T-helper 2 cell (primary cell): ENCODE results near the gene SLC22A6.

Experiments
- DNase-seq, 5 experiments: peaks; one replicate each; pipeline versions ENCODE4 v3.0.0 to v3.0.0-alpha.2; 2012 to 2022
- total RNA-seq, 2 donors: gene quantifications; one replicate each; lab custom pipeline; 2026; lab: John Stamatoyannopoulos, UW

Gene SLC22A6, protein sequence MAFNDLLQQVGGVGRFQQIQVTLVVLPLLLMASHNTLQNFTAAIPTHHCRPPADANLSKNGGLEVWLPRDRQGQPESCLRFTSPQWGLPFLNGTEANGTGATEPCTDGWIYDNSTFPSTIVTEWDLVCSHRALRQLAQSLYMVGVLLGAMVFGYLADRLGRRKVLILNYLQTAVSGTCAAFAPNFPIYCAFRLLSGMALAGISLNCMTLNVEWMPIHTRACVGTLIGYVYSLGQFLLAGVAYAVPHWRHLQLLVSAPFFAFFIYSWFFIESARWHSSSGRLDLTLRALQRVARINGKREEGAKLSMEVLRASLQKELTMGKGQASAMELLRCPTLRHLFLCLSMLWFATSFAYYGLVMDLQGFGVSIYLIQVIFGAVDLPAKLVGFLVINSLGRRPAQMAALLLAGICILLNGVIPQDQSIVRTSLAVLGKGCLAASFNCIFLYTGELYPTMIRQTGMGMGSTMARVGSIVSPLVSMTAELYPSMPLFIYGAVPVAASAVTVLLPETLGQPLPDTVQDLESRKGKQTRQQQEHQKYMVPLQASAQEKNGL
- 0 reads per million in 2 donors for total RNA-seq

DNA sequence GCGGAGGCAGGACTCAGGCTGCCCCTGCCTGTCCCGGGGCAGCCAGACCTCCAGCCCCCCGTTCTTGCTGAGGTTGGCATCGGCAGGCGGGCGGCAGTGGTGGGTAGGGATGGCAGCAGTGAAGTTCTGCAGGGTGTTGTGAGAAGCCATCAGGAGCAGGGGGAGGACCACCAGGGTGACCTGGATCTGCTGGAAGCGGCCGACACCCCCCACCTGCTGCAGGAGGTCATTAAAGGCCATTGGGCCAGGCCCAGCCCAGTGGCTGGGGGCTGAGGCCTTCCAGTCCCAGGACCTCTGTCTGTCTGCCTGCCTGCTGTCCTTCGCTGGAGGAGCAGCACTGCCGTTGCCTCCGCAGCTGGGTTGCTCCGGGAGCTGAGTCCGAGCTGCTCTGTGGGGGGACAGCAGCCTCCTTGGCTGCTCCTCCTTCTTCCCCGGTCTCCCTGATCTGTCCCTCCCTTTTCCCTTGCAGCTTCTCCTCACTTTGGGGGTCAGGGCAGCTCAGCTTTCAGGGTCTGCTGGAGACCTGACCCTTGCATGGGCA lies at the start of gene SLC22A6:
Gene SLC22A6 (minus strand): TSS at position 517 of the 541 bp plus-strand sequence. CDS start 277 bp downstream, at position 240.
- DNase-seq, result no peak

DNA sequence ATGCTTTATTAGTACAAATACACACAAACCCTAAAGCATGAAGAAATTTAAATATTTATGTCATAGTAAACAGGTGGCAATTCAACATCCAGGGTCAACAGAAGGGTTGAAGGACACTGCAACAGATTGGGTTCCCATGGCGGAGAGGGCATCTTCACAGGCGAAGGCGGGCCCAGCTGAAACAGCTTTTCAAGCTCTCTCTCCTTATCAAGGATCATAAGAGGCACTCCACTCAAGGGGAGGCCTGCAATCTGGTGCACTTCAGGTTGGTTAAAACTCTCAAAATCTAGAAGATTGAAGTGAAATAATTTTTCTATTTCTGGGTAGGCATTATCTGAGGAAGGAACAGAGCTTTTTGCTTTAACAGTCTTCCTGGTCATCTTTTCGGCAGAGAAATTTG lies 47.7 kb upstream of the SLC22A6 start:
- DNase-seq, result no peak

DNA sequence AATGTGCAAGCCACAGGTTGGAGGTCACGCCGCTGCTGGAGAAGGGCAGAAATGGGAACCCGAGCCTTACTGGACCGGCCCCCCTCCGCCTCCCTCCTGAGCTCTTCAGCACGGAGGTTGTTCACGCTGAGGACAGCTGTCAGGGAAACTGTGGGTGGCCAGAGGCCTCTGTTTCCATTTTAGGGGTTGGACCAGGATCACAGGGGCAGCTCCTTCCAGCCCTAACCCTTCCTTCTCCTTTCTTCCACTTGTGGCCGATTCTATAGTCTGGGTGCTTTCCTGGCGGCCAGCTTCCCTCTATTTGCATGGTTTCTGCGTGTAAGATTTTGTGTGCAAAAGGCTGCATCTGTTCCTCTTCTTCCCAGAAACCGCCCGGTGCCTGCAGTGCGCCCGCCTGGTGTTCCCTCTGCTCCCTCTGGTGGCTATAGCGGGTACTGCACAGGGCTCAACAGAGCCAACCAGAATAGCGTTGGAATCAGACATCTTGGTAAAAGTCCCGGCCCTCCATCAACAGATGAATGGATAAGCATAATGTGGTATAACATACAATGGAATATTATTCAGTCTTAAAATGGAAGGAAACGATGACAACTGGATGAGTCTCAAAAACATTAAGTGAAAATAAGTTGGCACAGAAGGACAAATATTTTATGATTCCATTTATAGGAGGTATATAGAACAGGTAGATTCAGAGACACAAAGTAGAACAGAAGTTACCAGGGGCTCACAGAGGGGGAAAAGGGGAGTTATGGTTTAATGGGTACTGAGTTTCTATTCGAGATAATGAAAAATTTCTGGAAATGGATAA lies 39.3 kb upstream of the SLC22A6 start:
- peak; percentile 39 to 87 (median 69) for DNase-seq

DNA sequence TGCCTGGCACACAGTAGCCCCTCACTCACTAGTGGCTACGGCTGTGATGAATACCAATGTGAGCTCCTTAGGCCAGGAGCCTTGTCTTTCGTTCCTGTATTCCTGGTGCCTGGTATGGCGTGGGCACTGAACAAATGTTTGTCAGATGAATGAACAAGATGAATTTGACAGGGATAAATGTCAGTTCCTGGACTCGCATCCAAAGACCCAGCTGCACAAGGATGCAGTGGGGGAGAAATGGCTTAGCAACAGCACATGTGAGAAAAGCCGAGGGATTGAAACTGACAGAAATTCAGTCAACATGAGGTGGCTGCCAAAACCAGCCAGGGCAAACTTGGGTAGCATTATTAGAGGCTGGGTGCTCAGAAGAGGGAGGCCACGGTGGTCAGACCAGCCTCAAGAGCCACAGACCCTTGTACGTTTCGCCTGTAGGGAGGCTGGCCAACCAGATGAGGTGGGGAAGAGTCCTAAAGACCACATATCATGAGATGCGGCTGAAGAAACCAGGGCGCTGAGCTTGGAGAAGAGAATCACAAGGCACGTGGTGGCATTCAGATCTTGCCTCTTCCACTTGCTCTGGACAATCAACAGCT lies 38.6 kb upstream of the SLC22A6 start:
- DNase-seq, result no peak

DNA sequence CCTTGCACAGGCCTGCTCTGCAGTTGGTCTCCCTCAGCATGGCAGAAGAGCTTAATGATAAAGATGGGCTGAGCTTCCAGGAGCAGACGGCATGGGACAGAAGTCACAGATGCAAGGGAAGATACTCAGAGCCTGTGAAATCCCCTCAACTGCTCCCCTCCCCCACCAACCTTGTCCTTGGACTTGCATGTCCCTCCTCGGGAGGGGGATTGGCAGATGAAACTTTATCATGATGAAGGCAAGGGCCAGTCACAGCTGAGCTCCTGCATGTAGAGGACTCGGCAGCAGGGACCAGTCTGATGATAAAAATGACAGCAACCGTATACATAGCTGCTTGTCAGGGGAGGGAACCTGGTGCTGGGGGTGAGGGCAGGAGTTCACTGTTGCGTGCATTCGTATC lies 37.7 kb upstream of the SLC22A6 start:
- no peak for DNase-seq

DNA sequence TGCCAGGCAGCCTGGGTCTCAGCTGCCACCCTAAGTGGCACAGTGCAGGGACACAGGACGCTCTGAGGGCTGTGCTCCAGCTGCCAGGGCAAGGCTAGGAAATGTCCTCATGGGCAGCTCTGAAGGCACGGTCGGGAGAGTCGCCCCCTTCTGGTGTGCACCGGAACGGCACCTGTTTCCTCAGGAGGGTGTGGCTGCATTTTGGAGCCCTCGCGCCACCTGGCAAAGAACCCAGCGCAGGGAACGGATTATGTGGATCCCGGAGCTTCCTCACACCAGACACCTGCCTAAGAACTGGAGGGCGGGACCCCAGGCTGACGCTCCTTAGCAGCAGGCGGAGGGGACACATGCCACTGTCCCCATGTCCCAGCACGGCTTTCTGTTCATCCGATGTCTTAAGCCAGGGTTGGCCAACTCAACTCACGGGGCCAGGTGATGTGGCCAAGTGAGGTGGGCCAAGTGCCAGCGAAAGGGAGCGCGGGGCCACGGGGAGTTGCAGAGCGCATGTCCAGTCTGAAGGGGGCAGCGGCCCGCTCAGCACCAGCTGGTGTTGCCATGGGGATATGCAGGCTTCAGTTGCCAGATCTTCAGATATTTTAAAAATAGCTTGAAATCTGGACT lies 36.0 kb upstream of the SLC22A6 start:
- peak in 1 of 5 experiments; percentile 13 for DNase-seq

DNA sequence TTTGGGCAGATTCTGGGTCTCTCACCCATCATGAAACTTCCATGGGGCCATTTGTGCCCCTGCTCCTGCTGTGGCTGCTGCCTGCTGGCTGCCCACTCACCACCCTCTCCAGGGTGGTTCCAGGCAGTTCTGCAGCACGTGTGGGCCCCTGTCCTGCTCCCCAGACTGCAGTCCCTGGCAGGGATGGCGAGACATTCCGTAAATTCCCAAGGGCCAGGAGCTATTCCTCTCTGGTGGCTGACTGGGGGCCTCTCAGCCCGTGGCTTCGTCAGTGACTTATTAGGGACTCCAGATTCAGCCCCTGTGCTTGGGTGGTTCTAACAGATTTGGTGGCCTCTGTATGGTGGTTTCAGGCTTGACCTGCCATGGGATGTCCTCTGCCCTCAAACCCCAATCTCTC lies 34.7 kb upstream of the SLC22A6 start:
- DNase-seq, result no peak

DNA sequence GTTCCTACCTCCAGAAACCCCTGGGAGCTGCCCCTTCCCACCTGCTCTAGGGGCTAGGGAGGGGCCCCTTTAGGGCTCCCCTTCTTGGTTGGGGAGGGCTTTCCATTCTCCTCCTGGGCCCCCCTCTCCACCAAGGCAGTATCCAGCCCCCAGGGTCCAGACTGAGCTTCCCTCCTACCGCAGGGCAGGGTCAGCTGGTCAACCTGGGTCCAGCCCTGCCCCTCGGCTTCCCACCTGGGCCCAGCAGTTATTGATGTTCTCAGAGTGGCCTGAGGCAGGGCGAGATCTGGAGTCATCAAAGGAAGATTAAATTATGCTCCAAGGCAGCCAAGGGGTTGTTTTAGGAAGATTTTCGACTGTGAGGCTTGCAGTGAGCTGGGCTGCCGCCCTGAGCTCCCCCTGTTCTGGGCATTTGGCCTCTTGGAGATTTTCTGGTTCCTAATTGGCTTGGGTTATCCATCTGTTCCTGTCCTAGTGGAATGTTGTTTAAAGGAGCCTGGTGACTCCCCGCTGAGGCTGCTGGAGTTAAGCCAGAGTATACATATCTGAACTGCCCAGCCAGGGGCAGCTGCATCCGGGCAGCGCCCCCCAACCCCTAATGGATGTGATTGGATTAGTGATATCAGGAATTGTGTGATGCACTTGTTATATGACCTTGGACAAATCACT lies 32.7 kb upstream of the SLC22A6 start:
- no peak for DNase-seq

DNA sequence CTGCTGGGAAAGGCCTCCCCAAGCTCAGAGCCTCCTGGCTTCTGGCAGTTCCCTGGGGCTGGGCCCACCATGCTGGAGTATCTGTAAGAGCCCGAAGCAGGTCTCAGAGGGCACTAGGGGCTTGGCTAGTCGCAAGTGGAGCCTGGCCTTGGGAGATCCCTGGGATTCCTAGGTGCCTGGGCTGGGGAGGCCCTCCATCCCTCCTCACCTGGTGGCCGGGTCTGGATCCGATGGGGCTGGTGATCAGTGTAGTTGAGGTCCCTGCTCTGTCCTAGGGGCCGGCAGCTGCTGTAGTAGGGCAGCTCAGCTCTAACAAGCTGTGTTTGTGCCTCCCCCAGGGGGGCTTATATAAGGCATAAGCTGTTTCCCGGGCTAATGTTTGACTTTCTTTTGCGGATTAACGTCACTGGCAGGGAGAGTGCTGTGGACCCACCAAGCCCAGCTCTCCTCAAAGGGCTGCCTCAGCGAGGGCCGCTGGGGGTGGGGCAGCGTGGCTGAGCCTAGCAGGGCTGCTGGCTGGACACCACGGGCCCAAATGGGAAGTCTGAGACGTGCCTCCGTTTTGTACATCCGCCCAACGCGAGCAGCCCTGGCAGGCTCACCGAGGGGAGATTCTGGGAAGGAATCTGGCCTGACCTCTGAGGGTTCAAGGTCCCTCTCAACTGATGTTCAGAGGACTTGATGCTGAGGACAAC lies 30.9 kb upstream of the SLC22A6 start, which contains the start of gene SLC22A8:
Gene SLC22A8 (minus strand): TSS at position 321 of the 695 bp plus-strand sequence. CDS start 883 bp downstream, outside the sequence.
- DNase-seq, result no peak

DNA sequence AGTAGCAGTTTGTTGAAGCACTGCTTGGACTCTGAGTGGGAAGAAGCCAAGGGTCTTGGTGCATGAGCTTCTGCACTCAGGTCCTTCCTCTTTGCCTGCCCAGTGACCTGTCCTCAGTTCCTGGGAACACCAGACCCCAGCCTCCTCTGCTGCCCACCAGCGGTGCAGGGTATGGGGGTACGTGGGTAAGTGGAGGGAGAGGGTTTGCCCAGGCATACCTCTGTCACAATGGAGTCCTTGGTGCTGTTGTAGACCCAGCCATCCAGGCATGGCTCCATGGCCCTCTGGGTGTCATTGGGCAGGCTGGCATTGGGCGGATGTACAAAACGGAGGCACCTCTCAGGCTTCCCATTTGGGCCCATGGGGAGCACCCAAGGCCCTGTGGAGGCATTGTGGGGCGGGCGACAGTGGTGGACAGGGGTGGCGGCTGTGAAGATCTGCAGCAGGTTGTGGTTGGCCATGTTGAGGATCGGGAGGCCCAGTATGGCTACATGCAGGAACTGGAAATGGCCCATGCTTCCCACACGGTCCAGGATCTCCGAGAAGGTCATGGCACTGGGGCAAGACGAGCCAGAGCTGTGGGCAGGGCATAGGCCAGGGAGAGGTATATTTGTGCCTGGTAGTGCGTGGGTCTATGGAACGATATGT lies 29.8 kb upstream of the SLC22A6 start:
- DNase-seq, result no peak

DNA sequence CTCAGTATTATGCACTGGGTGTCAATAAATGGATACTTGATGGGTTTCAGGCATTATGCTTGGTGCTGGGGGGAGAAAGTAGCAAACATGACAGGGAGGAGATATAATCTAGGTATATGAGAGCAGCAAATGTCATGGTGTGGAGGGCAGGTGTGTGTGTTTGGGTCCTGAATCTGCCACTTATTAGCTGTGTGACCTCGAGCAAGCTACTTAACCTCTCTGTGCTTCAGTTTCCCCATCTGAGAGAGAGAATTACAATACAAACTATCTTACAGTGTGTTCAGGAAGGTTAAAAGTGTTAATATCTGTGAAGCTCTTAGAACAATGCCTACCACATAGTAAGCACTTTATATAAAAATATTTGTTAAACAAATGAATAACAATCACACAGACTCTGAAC lies 28.1 kb upstream of the SLC22A6 start:
- DNase-seq, result no peak

DNA sequence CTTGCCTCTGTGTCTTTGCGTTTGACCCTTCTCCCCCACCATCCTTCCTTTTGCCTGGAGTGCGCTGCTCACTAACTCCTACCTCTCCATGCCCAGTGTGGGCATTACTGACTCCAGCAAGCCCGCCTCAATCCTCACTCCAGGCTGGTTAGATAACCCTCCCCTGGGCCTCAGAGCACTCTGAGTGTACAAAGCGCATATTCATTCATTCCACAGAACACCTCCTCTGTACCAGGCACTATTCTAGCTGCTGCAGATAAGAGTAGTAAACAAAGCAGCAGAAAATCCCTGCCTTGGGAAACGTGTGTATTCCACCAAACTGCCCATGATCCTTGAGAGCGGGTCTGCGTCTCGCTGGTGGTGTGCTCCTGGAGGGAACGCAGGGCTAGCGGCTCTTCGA lies 27.7 kb upstream of the SLC22A6 start:
- no peak for DNase-seq

DNA sequence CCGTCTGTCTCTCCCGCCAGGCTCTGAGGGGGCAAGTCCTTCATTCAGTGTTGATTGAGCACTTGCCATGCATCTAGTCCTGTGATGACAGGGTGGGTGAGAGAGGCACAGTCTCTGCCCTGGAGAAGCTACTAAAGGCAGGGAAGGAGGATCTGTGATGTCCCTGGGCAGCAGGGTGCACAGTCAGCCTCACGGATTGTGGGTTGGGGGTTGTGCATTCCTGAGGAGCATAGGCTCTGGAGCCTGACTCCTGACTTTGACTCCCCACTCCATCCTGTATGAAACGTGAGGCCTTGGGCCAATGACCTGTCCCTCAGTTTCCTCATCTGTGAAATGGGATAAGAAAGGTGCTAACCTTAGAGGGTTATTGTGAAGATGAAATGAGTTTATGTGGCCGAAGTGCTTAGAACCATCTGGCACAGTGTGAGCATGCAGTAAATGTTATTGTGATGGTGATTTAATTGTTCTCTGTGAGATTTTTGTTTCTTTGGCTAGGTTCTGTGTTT lies 26.2 kb upstream of the SLC22A6 start:
- DNase-seq, result no peak

DNA sequence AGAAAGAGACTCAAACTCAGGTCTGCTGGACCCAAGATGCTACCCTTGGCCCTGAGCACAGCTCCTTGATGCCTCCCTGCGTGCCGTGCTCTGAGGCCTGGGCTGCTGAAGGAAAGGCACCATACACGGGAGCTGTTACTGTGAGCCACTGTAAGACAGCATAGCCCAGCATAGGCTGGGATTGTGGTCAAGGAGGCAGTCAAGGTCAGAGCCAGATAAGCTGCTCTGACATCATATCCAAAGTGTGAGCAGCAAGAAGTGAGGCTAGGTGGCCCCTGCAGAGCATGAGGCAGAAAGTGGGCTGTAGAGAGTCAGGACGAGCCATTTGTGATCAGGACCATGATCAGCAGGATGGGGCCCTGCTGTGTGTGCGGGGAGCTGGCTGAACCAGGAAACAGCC lies 23.2 kb upstream of the SLC22A6 start:
- no peak for DNase-seq

DNA sequence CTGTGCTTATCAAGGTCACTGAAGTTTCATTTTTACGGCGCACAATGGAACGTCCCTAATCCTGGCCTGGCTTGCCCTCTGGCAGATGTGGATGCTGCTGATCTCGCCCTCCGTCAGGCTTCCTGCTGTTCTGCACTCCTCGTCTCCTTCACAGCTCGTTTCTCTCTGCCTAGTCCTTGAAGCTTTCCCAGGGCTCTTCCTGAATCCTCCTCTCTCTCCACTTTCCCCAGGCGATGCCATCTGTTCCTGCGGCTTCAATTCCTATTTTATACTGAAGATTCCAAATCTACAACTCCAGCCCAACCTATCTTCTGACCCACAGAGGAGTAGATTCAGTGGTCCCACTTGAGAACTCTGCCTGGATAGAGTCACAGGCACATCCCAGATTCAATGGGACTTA lies 16.7 kb upstream of the SLC22A6 start:
- no peak for DNase-seq

DNA sequence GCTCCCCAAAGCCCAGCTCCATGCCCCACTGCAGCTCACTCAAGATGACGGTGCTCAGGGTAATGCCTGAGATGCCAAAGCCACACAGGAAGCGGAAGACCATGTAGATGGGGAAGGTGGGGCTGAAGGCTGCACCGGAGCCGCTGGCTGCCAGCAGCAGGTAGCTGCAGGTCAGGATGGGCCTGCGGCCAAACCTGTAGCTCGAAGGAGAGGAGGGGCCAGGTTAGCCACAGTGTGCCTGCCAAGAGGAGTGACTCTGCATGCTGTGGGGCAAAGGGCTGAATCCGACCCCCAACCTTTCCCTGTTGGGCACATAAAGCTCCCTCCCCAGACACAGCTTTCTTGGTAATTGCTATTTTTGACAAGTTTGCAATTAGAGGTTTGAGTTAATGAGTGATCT lies 14.9 kb upstream of the SLC22A6 start:
- no peak for DNase-seq

DNA sequence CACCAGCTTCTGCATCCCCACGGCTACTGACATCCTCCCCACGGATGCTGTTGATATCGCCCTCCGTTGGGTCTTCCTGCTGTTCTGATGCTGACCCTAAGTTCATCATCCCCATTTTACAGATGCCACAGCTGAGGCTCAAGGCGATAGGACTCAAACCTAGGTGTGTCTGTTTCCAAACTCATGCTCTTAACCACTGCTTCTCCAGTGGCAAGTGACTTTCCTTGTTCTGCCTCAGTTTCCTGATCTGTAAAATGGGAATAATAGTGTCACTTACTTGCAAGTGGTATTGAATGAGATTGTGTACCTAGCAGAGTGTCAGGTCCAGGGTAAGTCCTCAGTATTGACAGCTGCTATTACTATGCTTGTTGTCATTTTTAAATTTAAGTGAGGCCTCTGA lies 14.4 kb upstream of the SLC22A6 start:
- DNase-seq, result no peak

DNA sequence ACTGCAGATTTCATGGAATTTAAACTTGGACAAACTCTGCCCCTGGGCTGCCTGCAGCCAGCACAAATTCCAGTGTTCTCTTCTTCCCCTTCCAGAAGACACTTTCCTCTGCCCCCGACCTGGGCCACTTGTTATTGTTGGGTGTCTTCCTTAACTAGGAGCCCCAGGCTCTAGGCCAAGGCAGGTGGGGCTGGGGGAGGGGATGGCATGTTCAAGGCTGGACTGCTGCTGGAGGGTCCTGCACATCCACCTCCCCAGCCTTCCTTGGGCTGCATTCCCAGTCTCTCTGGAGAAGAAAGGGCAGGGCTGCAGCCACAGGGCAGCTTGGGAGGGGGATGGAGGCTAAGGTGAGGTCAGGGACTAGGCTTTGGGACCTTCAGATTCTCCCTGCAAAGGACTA lies 11.5 kb upstream of the SLC22A6 start:
- no peak for DNase-seq

DNA sequence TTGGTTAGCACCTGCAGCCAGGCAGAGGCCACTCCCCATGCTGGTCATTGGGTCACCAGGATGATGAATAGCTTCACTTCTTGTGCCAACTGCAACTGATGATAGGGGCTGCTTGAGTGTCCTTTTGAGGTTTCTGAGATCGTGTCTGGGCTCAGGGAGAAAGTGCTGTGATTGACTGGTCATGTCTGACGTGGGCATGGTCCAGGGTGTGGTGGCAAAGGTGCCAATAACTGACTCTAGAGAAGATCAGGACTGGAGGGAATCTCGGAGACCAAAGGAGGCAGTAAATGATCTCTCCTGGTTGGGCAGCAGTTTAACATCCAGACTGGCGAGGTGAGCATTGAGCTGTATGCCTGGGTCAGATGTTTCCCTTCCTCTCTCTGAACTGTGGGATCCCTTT lies 10.0 kb upstream of the SLC22A6 start:
- DNase-seq, result no peak

DNA sequence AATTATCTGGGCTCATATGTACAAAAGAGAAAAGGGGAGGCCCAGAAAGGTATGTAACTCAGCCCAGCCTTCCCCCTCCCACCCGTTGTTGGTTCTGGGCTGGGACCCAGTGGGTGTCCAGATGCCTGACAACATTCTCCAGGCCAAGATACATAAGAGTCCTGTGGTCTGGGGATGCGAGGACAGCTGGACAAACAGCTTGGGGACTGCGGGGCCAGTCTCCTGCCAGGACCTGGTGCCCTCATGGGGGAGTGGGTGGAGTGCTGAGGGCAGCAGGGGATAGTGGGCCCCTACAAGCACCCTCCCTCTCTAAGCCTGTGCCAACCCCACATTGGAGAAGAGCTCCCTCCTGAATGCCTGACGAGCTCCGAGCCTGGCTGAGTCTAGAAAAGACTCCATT lies 3.5 kb upstream of the SLC22A6 start:
- no peak for DNase-seq
